ENCODE data around the gene SRP68.

SRP68 gene

GRCh38 chr17:76017481-76018339 lies 54.6 kb downstream of the SRP68 start:
- Histone ChIP-seq H3K36me3 (ENCODE audit: control insufficient read depth, insufficient read depth, low read length) (no peaks in the 10 kb centered on the region), H3K27me3 (ENCODE audit: control insufficient read depth, insufficient read depth, low read length, poor library complexity, severe bottlenecking) (no peaks in the 10 kb centered on the region), H3K27ac (ENCODE audit: insufficient read depth, low read depth, low read length, poor library complexity, severe bottlenecking) (no peak overlapping the region), H3K4me1 (ENCODE audit: control insufficient read depth, insufficient read depth, low read length) (no peaks in the 10 kb centered on the region), H3K9me3 (ENCODE audit: control insufficient read depth, low read length) (no peaks in the 10 kb centered on the region), H3K4me3 (ENCODE audit: insufficient read depth, low read depth, low read length) (no peak overlapping the region)
- 94 to 95% methylated on average over 21 of the region's 21 CpGs for WGBS, 2 experiments

GRCh38 chr17:76014925-76015261 lies 57.4 kb downstream of the SRP68 start:
- H3K4me1 ChIP-seq (ENCODE audit: control insufficient read depth, insufficient read depth, low read length): no peaks in the 10 kb centered on the region
- no peaks in the 10 kb centered on the region for H3K9me3 ChIP-seq (ENCODE audit: control insufficient read depth, low read length)
- H3K4me3 ChIP-seq (ENCODE audit: insufficient read depth, low read depth, low read length): no peak overlapping the region
- no peak overlapping the region for H3K27ac ChIP-seq (ENCODE audit: insufficient read depth, low read depth, low read length, poor library complexity, severe bottlenecking)
- H3K36me3 ChIP-seq (ENCODE audit: control insufficient read depth, insufficient read depth, low read length): no peaks in the 10 kb centered on the region
- WGBS, 2 experiments: 92 to 93% methylated on average over 26 of the region's 26 CpGs
- H3K27me3 ChIP-seq (ENCODE audit: control insufficient read depth, insufficient read depth, low read length, poor library complexity, severe bottlenecking): no peaks in the 10 kb centered on the region

GRCh38 chr17:76014100-76014924 lies 58.0 kb downstream of the SRP68 start:
- 40 to 43% methylated on average over 19 of the region's 19 CpGs for WGBS, 2 experiments

GRCh38 chr17:76013377-76013932 lies 58.9 kb downstream of the SRP68 start:
- WGBS, 2 experiments: 89 to 92% methylated on average over 15 of the region's 15 CpGs

More at GRCh38 chr17:76014100-76014924, 58.0 kb downstream of the SRP68 start:
- Histone ChIP-seq H3K27ac (ENCODE audit: insufficient read depth, low read depth, low read length, poor library complexity, severe bottlenecking) (no peak overlapping the region), H3K27me3 (ENCODE audit: control insufficient read depth, insufficient read depth, low read length, poor library complexity, severe bottlenecking) (no peaks in the 10 kb centered on the region), H3K4me3 (ENCODE audit: insufficient read depth, low read depth, low read length) (no peak overlapping the region), H3K4me1 (ENCODE audit: control insufficient read depth, insufficient read depth, low read length) (no peaks in the 10 kb centered on the region), H3K9me3 (ENCODE audit: control insufficient read depth, low read length) (no peaks in the 10 kb centered on the region), H3K36me3 (ENCODE audit: control insufficient read depth, insufficient read depth, low read length) (no peaks in the 10 kb centered on the region)

GRCh38 chr17:76011951-76012350 lies 60.4 kb downstream of the SRP68 start:
- Histone ChIP-seq H3K36me3 (ENCODE audit: control insufficient read depth, insufficient read depth, low read length) (no peaks in the 10 kb centered on the region), H3K27me3 (ENCODE audit: control insufficient read depth, insufficient read depth, low read length, poor library complexity, severe bottlenecking) (no peaks in the 10 kb centered on the region), H3K4me3 (ENCODE audit: insufficient read depth, low read depth, low read length) (no peak overlapping the region), H3K9me3 (ENCODE audit: control insufficient read depth, low read length) (no peaks in the 10 kb centered on the region), H3K27ac (ENCODE audit: insufficient read depth, low read depth, low read length, poor library complexity, severe bottlenecking) (no peak overlapping the region), H3K4me1 (ENCODE audit: control insufficient read depth, insufficient read depth, low read length) (no peaks in the 10 kb centered on the region)
- WGBS, 2 experiments: 84 to 93% methylated on average over 5 of the region's 5 CpGs

More at GRCh38 chr17:76013377-76013932, 58.9 kb downstream of the SRP68 start:
- Histone ChIP-seq H3K27ac (ENCODE audit: insufficient read depth, low read depth, low read length, poor library complexity, severe bottlenecking) (no peak overlapping the region), H3K4me1 (ENCODE audit: control insufficient read depth, insufficient read depth, low read length) (no peaks in the 10 kb centered on the region), H3K9me3 (ENCODE audit: control insufficient read depth, low read length) (no peaks in the 10 kb centered on the region), H3K4me3 (ENCODE audit: insufficient read depth, low read depth, low read length) (no peak overlapping the region), H3K27me3 (ENCODE audit: control insufficient read depth, insufficient read depth, low read length, poor library complexity, severe bottlenecking) (no peaks in the 10 kb centered on the region), H3K36me3 (ENCODE audit: control insufficient read depth, insufficient read depth, low read length) (no peaks in the 10 kb centered on the region)

- Histone ChIP-seq H3K36me3 (ENCODE audit: control insufficient read depth, insufficient read depth, low read length) (no peaks in the 10 kb centered on the region), H3K4me1 (ENCODE audit: control insufficient read depth, insufficient read depth, low read length) (no peaks in the 10 kb centered on the region), H3K4me3 (ENCODE audit: insufficient read depth, low read depth, low read length) (no peak overlapping the region), H3K27ac (ENCODE audit: insufficient read depth, low read depth, low read length, poor library complexity, severe bottlenecking) (no peak overlapping the region), H3K9me3 (ENCODE audit: control insufficient read depth, low read length) (no peaks in the 10 kb centered on the region), H3K27me3 (ENCODE audit: control insufficient read depth, insufficient read depth, low read length, poor library complexity, severe bottlenecking) (no peaks in the 10 kb centered on the region)
- 93 to 95% methylated on average over 21 of the region's 21 CpGs for WGBS, 2 experiments
These were observed 62.2 kb downstream of the SRP68 start for GRCh38 chr17:76009969-76010661.

- Histone ChIP-seq H3K4me3 (ENCODE audit: insufficient read depth, low read depth, low read length) (no peak overlapping the region), H3K27me3 (ENCODE audit: control insufficient read depth, insufficient read depth, low read length, poor library complexity, severe bottlenecking) (no peaks in the 10 kb centered on the region), H3K27ac (ENCODE audit: insufficient read depth, low read depth, low read length, poor library complexity, severe bottlenecking) (no peak overlapping the region), H3K9me3 (ENCODE audit: control insufficient read depth, low read length) (no peaks in the 10 kb centered on the region), H3K4me1 (ENCODE audit: control insufficient read depth, insufficient read depth, low read length) (no peaks in the 10 kb centered on the region), H3K36me3 (ENCODE audit: control insufficient read depth, insufficient read depth, low read length) (no peaks in the 10 kb centered on the region)
- 93 to 94% methylated on average over 20 of the region's 20 CpGs for WGBS, 2 experiments
These were observed 62.9 kb downstream of the SRP68 start for GRCh38 chr17:76009447-76009846.

GRCh38 chr17:76008630-76009425 lies 63.5 kb downstream of the SRP68 start:
- no peak overlapping the region for H3K4me3 ChIP-seq (ENCODE audit: insufficient read depth, low read depth, low read length)
- H3K27me3 ChIP-seq (ENCODE audit: control insufficient read depth, insufficient read depth, low read length, poor library complexity, severe bottlenecking): no peaks in the 10 kb centered on the region
- WGBS, 2 experiments: 94 to 95% methylated on average over 56 of the region's 56 CpGs
- no peaks in the 10 kb centered on the region for H3K9me3 ChIP-seq (ENCODE audit: control insufficient read depth, low read length)
- no peaks in the 10 kb centered on the region for H3K36me3 ChIP-seq (ENCODE audit: control insufficient read depth, insufficient read depth, low read length)
- H3K4me1 ChIP-seq (ENCODE audit: control insufficient read depth, insufficient read depth, low read length): no peaks in the 10 kb centered on the region
- H3K27ac ChIP-seq (ENCODE audit: insufficient read depth, low read depth, low read length, poor library complexity, severe bottlenecking): no peak overlapping the region

- no peaks in the 10 kb centered on the region for H3K4me1 ChIP-seq (ENCODE audit: control insufficient read depth, insufficient read depth, low read length)
- H3K27ac ChIP-seq (ENCODE audit: insufficient read depth, low read depth, low read length, poor library complexity, severe bottlenecking): no peak overlapping the region
- 95% methylated on average over 36 of the region's 36 CpGs for WGBS, 2 experiments
- H3K4me3 ChIP-seq (ENCODE audit: insufficient read depth, low read depth, low read length): no peak overlapping the region
- no peaks in the 10 kb centered on the region for H3K9me3 ChIP-seq (ENCODE audit: control insufficient read depth, low read length)
- no peaks in the 10 kb centered on the region for H3K36me3 ChIP-seq (ENCODE audit: control insufficient read depth, insufficient read depth, low read length)
- no peaks in the 10 kb centered on the region for H3K27me3 ChIP-seq (ENCODE audit: control insufficient read depth, insufficient read depth, low read length, poor library complexity, severe bottlenecking)
These were observed 64.1 kb downstream of the SRP68 start for GRCh38 chr17:76008208-76008607.

Data from ectodermal cell (in vitro differentiated cells).